CD4-positive, alpha-beta memory T cell (primary cell): ENCODE results near the gene SELENOP. TPM values are rescaled to one million over a fixed set of nuclear protein-coding genes. Genes with fewer than 3 reads are reported as not detected.
A peak's percentile ranks its signal among the peaks of the same experiment; 100 is the strongest.

Experiments
- CTCF ChIA-PET: fragments of 350-600 bp; sonication (Branson Sonifier 250); formaldehyde crosslinking; loops from one replicate; lab custom pipeline; 2021; ENCODE audit warnings: inconsistent platforms; ENCODE audit not compliant: partially characterized antibody; lab: Charles Lee
- POLR2A ChIA-PET: fragments of 350-600 bp; sonication (Branson Sonifier 250); formaldehyde crosslinking; loops from one replicate; lab custom pipeline; 2021; ENCODE audit not compliant: partially characterized antibody; lab: Charles Lee
- DNase-seq, 5 donors: peaks; one replicate each; pipeline versions ENCODE4 v3.0.0 to v3.0.0-alpha.2; 2020 to 2022; ENCODE audit warnings: mixed read lengths in 1 of 5
- H3K27ac ChIP-seq: one replicate; pipeline ENCODE4 v1.7.0; 2013; ENCODE audit warnings: low read depth, low read length
- H3K27me3 ChIP-seq: 2 replicates; pipeline ENCODE4 v1.7.0; 2013; ENCODE audit warnings: mild to moderate bottlenecking, low read length, moderate library complexity; ENCODE audit not compliant: insufficient read depth
- H3K36me3 ChIP-seq: 2 replicates; pipeline ENCODE4 v1.7.0; 2013; ENCODE audit warnings: mild to moderate bottlenecking, low read length, moderate library complexity; ENCODE audit not compliant: insufficient read depth
- H3K4me1 ChIP-seq: 2 replicates; pipeline ENCODE4 v1.7.0; 2013; ENCODE audit warnings: mild to moderate bottlenecking, low read length, moderate library complexity; ENCODE audit not compliant: insufficient read depth
- H3K4me3 ChIP-seq, 2 donors: one replicate each; pipeline ENCODE4 v1.7.0; 2013; ENCODE audit warnings: low read length in 2 of 2, mild to moderate bottlenecking in 1 of 2
- H3K9me3 ChIP-seq, 2 donors: one replicate each; pipeline ENCODE4 v1.7.0; 2013; ENCODE audit warnings: low read length in 2 of 2, control low read depth in 1 of 2; ENCODE audit not compliant: control insufficient read depth in 1 of 2
- H3K27ac Mint-ChIP-seq, 7 donors: one replicate each; pipeline ENCODE4 v1.8.0; 2020 to 2021; ENCODE audit warnings: mixed read lengths in 7 of 7, mild to moderate bottlenecking in 6 of 7, inconsistent platforms in 3 of 7, moderate library complexity in 3 of 7
- H3K27me3 Mint-ChIP-seq, 2 donors: one replicate each; pipeline ENCODE4 v1.8.0; 2020 to 2021; ENCODE audit warnings: mixed read lengths in 2 of 2
- H3K36me3 Mint-ChIP-seq, 2 donors: one replicate each; pipeline ENCODE4 v1.8.0; 2020 to 2021; ENCODE audit warnings: mixed read lengths in 2 of 2, inconsistent platforms in 1 of 2, mild to moderate bottlenecking in 1 of 2
- H3K4me1 Mint-ChIP-seq, 4 donors: one replicate each; pipeline ENCODE4 v1.8.0; 2020 to 2021; ENCODE audit warnings: mixed read lengths in 4 of 4, mild to moderate bottlenecking in 1 of 4
- H3K4me3 Mint-ChIP-seq, 8 donors: one replicate each; pipeline ENCODE4 v1.8.0; 2020 to 2021; ENCODE audit warnings: mixed read lengths in 8 of 8, mild to moderate bottlenecking in 7 of 8, moderate library complexity in 6 of 8, inconsistent platforms in 3 of 8
- H3K9me3 Mint-ChIP-seq, 8 donors: one replicate each; pipeline ENCODE4 v1.8.0; 2020 to 2021; ENCODE audit warnings: mixed read lengths in 8 of 8, mild to moderate bottlenecking in 5 of 8, inconsistent platforms in 3 of 8, moderate library complexity in 1 of 8
- intact Hi-C: fragments of 100-400 bp; cut with micrococcal nuclease; formaldehyde crosslinking; loops from one replicate; pipeline ENCODE4 v1.15.1; 2023
- polyA plus RNA-seq, 2 donors: library from polyadenylated mRNA; unstranded; fragments of 300-500 nt; fragmentation: Illumina TruSeq; gene quantifications; one replicate each; pipeline ENCODE4 v1.2.3, GENCODE V29; 2021
- total RNA-seq, 2 experiments: library from RNA; stranded (reverse); gene quantifications; one replicate each; pipeline ENCODE4 v1.2.3, GENCODE V29; 2021

Gene SELENOP
- total RNA-seq (1 to 10 TPM in 1 of 2 experiments, under 1 TPM in 1; 0.86 to 1.4 TPM), polyA plus RNA-seq (under 1 TPM in 1 of 2 donors, not detected in 1; 0.64 TPM)

- no peaks in the 10 kb centered on the region for H3K27me3 ChIP-seq
- no peak within 1 kb of the TSS for H3K4me3 Mint-ChIP-seq
- H3K36me3 ChIP-seq = no peaks in the 10 kb centered on the region
- intact Hi-C loops = no loop called here
- H3K9me3 ChIP-seq = no peaks in the 10 kb centered on the region
- H3K27ac Mint-ChIP-seq = no peak within 1 kb of the TSS
- no peaks in the 10 kb centered on the region for H3K36me3 Mint-ChIP-seq
- peaks cover 0 to 5% (median 3%) of the 10 kb centered on the region in 4 donors for H3K4me1 Mint-ChIP-seq
- DNase-seq = no peak
- CTCF ChIA-PET = no interaction called here
- no peak within 1 kb of the TSS for H3K27ac ChIP-seq
- H3K4me1 ChIP-seq = no peaks in the 10 kb centered on the region
- H3K27me3 Mint-ChIP-seq = no peaks in the 10 kb centered on the region
- H3K4me3 ChIP-seq = no peak within 1 kb of the TSS
- POLR2A ChIA-PET = no interaction called here
- no peaks in the 10 kb centered on the region for H3K9me3 Mint-ChIP-seq
Observed at GRCh38 chr5:42811591-42812446, at the start of gene SELENOP. SELENOP (minus strand) TSS chr5:42811892; CDS start chr5:42808353, 3,539 bp downstream.

DNA sequence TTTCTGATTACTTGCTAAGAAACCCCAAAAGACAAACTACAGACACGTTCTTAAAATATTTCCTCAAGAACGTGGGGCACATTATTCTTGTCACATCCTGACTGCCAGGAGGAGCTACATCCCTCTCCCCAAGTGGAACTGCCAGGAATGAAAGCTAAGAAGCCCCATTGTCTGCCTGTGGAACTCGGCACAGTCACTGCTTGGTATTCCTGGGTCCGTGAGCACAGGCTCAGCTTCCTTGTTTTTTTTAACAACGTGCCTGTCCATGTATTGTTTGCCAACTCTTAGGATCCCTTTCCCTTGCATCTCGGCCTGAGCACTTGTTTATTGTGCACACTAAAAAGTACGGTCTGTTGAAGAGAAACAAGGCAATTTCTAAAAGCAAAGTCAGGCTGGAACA lies 47.0 kb upstream of the SELENOP start:
- Histone ChIP-seq H3K27me3 (no peaks in the 10 kb centered on the region), H3K4me1 (no peaks in the 10 kb centered on the region), H3K9me3 (no peaks in the 10 kb centered on the region), H3K4me3 (no peak overlapping the region), H3K27ac (no peak overlapping the region), H3K36me3 (no peaks in the 10 kb centered on the region)
- intact Hi-C loops = no loop called here
- Mint-ChIP-seq H3K9me3 (peaks cover 0 to 14% (median 2%) of the 10 kb centered on the region in 8 donors), H3K27me3 (peaks cover 6 to 12% of the 10 kb centered on the region in 2 donors), H3K4me1 (no peaks in the 10 kb centered on the region), H3K4me3 (no peak overlapping the region), H3K27ac (no peak overlapping the region), H3K36me3 (no peaks in the 10 kb centered on the region)
- POLR2A ChIA-PET = no interaction called here
- CTCF ChIA-PET = interaction anchor here (1.2 kb wide), 1 partner anchor 31 kb away, joined by 5 read pairs; no protein-coding TSS in a partner anchor
- no peak for DNase-seq

- Histone ChIP-seq H3K9me3 (no peaks in the 10 kb centered on the region), H3K27me3 (no peaks in the 10 kb centered on the region), H3K4me3 (no peak overlapping the region), H3K4me1 (no peaks in the 10 kb centered on the region), H3K36me3 (no peaks in the 10 kb centered on the region), H3K27ac (no peak overlapping the region)
- no peak overlapping the region for H3K4me3 Mint-ChIP-seq
- peaks cover 0 to 14% (median 2%) of the 10 kb centered on the region in 8 donors for H3K9me3 Mint-ChIP-seq
- intact Hi-C loops = no loop called here
- POLR2A ChIA-PET = no interaction called here
- H3K27ac Mint-ChIP-seq = no peak overlapping the region
- CTCF ChIA-PET = interaction anchor here (1.2 to 1.6 kb wide), 2 partner anchors 11 to 31 kb away, joined by 3 to 5 read pairs; no protein-coding TSS in a partner anchor
- H3K27me3 Mint-ChIP-seq = peaks cover 6 to 12% of the 10 kb centered on the region in 2 donors
- no peaks in the 10 kb centered on the region for H3K4me1 Mint-ChIP-seq
- no peaks in the 10 kb centered on the region for H3K36me3 Mint-ChIP-seq
- no peak for DNase-seq
Observed at GRCh38 chr5:42858031-42858643, 46.4 kb upstream of the SELENOP start.

DNA sequence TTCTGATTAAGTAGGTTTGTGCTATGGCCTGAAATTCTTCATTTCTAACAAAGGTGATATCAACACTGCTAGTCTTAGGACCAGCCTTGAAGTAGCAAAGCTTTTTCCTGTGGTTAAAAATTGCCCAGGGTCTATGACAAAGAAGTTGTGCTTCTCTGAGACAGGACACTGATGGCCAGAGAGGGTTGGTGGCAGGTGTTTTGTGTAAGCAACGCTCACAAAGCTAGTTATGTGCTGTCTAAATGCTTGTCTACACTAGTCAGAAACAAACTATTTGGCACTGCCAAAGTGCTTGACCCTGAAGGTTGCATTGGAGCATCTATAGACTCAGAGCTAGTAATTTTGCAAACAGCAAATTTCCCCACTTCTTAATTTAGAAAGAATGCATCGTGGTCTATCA lies 44.1 kb upstream of the SELENOP start:
- Histone ChIP-seq H3K4me1 (no peaks in the 10 kb centered on the region), H3K9me3 (no peaks in the 10 kb centered on the region), H3K27me3 (no peaks in the 10 kb centered on the region), H3K36me3 (no peaks in the 10 kb centered on the region), H3K4me3 (no peak overlapping the region), H3K27ac (no peak overlapping the region)
- Mint-ChIP-seq H3K9me3 (peaks cover 0 to 6% (median 0%) of the 10 kb centered on the region in 8 donors), H3K4me3 (no peak overlapping the region), H3K27me3 (peaks cover 7 to 9% of the 10 kb centered on the region in 2 donors), H3K4me1 (no peaks in the 10 kb centered on the region), H3K36me3 (no peaks in the 10 kb centered on the region), H3K27ac (no peak overlapping the region)
- ChIA-PET CTCF (no interaction called here), POLR2A (no interaction called here)
- intact Hi-C loops = no loop called here
- DNase-seq = no peak

GRCh38 chr5:42855386-42855785 lies 43.7 kb upstream of the SELENOP start:
- Histone ChIP-seq H3K9me3 (no peaks in the 10 kb centered on the region), H3K36me3 (no peaks in the 10 kb centered on the region), H3K4me1 (no peaks in the 10 kb centered on the region), H3K4me3 (no peak overlapping the region), H3K27ac (no peak overlapping the region), H3K27me3 (no peaks in the 10 kb centered on the region)
- DNase-seq = no peak
- Mint-ChIP-seq H3K27ac (peak overlapping the region in 1 of 7 donors; percentile 50), H3K9me3 (peaks cover 0 to 4% (median 0%) of the 10 kb centered on the region in 8 donors), H3K27me3 (peaks cover 6 to 7% of the 10 kb centered on the region in 2 donors), H3K36me3 (no peaks in the 10 kb centered on the region), H3K4me1 (no peaks in the 10 kb centered on the region), H3K4me3 (no peak overlapping the region)
- ChIA-PET CTCF (no interaction called here), POLR2A (no interaction called here)
- intact Hi-C loops = no loop called here

DNA sequence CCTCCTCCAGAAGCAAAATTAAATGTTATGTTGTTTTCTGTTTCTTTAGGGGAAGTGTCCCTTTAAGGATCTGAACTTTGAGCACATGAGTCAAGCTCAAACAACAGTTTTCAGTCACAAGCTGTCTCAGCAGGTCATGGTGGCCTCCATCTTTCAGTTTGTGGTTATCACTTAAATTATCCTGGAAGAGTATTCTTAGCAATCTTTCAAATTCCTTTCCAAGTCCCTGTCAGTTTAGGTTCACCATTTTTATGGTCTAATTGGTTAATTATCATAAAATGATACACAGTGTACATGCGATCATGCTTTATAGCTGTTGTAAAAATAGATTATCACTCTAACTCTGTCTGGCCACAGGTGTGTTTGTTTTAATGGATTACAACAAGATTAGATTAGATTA lies 43.1 kb upstream of the SELENOP start:
- Histone ChIP-seq H3K4me3 (no peak overlapping the region), H3K36me3 (no peaks in the 10 kb centered on the region), H3K9me3 (no peaks in the 10 kb centered on the region), H3K27ac (no peak overlapping the region), H3K27me3 (no peaks in the 10 kb centered on the region), H3K4me1 (no peaks in the 10 kb centered on the region)
- Mint-ChIP-seq H3K27me3 (peaks cover under 1 to 2% of the 10 kb centered on the region in 2 donors), H3K9me3 (peaks cover 0 to 2% (median 0%) of the 10 kb centered on the region in 8 donors), H3K4me1 (no peaks in the 10 kb centered on the region), H3K36me3 (no peaks in the 10 kb centered on the region), H3K4me3 (no peak overlapping the region), H3K27ac (no peak overlapping the region)
- CTCF ChIA-PET = no interaction called here
- intact Hi-C loops = no loop called here
- no peak for DNase-seq
- POLR2A ChIA-PET = no interaction called here

DNA sequence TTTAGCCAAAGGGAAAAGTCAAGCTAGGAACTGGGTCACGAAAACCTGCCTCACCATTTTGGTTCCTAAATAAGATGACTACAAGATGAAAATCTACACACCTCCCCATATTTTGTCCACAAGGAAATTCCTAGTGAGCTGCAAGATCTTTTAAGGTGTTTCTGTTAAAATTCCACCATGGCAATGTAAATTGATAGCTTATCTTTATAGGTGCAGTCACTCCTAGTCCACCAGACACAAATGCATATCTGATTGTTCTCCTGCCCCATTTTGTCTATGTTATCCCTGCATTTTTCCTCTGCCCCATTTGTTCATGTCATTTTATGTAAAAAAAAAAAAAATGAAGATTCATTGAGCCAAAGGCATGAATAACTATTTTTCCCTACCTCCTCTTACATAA lies 41.1 kb upstream of the SELENOP start:
- ChIA-PET CTCF (no interaction called here), POLR2A (no interaction called here)
- Histone ChIP-seq H3K4me3 (no peak overlapping the region), H3K9me3 (no peaks in the 10 kb centered on the region), H3K36me3 (no peaks in the 10 kb centered on the region), H3K27me3 (no peaks in the 10 kb centered on the region), H3K27ac (no peak overlapping the region), H3K4me1 (no peaks in the 10 kb centered on the region)
- H3K4me3 Mint-ChIP-seq = no peak overlapping the region
- no peak overlapping the region for H3K27ac Mint-ChIP-seq
- H3K36me3 Mint-ChIP-seq = no peaks in the 10 kb centered on the region
- H3K27me3 Mint-ChIP-seq = peaks cover 1 to 5% of the 10 kb centered on the region in 2 donors
- no peak for DNase-seq
- peaks cover 0 to 2% (median 0%) of the 10 kb centered on the region in 8 donors for H3K9me3 Mint-ChIP-seq
- intact Hi-C loops = no loop called here
- H3K4me1 Mint-ChIP-seq = no peaks in the 10 kb centered on the region
